Stimulated activated CD4-positive, alpha-beta T cell treated with anti-CD3 and anti-CD28 coated beads, TNF-alpha, amount 100 ng/mL, for 48 hours (primary cell): ENCODE measurements around the gene NINJ1.

Experiments
- DNase-seq, 3 donors: peaks; one replicate each; pipeline ENCODE4 v3.0.0-alpha.2; 2020; ENCODE audit warnings: low read depth in 3 of 3

NINJ1 gene

GRCh38 chr9:93100276-93100636, 33.8 kb downstream of the NINJ1 start:
- no peak for DNase-seq

- DNase-seq: no peak
These were observed 34.3 kb downstream of the NINJ1 start for GRCh38 chr9:93099551-93100275.

- peak in 1 of 3 donors; percentile 56 for DNase-seq
These were observed 35.7 kb downstream of the NINJ1 start for GRCh38 chr9:93098236-93098946.

- no peak for DNase-seq
These were observed 36.4 kb downstream of the NINJ1 start for GRCh38 chr9:93097511-93098201.

DNA sequence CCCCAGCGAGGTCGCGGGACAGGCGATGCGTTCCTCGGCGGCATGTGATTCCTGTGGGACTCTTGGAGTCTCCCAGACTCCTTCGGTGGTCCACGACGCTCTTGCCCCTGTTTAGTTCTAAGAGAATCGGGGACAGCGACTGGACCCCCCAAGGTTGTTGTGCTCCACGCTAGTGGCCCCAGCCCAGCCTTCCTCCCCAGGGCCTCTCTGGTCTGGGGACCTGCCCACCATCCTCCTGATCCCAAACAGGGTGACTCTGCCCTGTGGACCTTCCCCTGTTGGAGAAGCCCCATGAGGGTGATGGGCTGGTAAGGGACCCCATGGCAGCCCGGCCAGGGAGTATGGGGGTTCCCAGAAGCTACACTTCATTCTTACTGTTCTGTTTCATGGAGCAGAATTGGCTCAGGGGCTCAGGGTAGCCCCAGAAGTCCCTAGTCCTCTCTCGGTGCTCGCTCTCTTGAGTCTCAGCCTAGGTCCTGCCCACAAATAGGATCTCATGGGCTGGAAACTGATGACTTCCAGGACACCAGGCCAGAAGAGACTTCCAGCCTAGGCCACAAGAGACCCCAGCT, 37.2 kb downstream of the NINJ1 start:
- no peak for DNase-seq

GRCh38 chr9:93096131-93096802, 37.8 kb downstream of the NINJ1 start, which contains the start of gene CARD19:
Gene CARD19 (plus strand): TSS chr9:93096217. CDS start chr9:93096346, 129 bp downstream.
- DNase-seq: no peak

DNA sequence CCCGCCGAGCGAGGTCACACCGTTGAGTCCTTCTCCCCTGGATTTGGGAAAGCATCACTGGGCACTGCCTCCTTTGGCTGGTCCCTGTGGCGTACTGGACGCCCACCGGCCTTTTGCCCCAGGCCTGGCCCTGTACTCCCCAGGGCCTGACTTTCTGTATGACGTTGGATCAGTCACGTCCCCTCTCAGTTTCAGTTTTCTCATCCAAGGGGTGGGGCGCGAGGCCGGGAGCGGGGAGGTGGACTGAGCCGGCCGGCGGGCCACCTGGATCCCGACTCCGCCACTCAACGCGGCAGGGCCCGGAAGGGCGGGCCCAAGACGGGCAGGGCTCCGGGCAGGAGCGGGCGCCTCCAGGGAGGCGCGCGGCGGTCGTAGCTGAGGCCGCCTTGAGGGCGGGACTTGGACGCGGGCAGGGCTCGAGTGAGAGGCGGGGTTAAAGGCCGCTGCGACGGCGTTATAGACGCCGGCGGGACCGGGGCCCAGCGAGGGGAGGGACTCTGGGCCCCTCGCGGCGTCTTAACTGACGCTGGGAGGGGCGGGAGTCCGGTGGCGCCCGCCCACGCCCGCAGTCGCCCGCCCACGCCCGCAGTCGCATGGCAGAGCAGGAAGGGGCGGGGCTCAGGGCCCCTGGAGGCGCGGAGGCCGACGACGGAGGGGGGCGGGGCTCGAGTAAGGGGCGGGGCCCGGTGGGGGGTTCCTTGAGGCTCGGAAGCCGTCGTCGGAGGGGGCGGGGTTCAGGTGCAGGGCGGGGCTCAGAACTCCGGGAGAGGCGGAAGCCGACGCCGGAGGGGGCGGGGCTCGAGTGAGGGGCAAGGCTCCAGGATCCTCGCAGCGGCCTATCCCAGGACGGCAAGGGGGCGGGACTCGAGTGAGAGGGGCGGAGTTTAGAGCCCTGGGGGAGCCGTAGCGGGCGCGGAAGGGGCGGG, 38.6 kb downstream of the NINJ1 start:
- peak; percentile 100 for DNase-seq

- no peak for DNase-seq
These were observed 39.3 kb downstream of the NINJ1 start for GRCh38 chr9:93094658-93095204.

DNA sequence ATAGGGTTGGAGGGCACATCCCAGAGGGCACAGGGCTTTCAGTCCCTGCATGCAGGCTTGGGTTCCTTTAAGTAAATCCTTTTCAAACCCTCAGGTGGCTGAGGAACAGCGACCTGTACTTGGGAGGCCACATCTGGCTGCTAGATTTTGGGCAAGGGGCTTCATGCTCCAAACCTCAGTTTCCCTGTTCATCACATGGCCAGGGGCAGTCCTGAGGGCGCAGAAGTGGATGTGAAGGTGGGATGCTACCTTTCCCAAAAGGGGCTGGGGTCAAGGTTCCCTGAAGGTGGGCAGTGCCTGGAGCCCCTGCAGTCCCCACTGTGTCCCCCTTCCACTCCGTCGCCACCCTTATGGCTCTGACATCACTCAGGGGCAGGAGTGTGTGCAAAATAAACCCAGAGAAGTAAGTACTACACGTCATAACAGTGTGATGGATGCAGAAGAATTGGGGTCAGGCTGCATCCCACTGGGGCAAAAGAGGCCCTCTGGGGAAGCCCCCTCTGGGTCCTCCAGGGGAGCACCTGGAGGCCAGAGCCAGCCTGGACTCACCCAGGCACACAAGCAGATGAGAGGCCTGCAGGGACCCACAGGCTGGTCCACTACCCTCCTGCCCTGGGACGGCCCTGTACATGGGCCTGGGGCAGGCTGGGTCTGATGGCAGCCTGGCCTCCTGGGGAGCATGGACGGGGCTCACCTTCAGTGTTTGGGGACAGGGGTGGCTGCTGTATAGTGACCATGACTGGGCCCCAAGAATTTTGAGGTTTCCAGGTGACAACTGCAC, 40.0 kb downstream of the NINJ1 start:
- DNase-seq: no peak

DNA sequence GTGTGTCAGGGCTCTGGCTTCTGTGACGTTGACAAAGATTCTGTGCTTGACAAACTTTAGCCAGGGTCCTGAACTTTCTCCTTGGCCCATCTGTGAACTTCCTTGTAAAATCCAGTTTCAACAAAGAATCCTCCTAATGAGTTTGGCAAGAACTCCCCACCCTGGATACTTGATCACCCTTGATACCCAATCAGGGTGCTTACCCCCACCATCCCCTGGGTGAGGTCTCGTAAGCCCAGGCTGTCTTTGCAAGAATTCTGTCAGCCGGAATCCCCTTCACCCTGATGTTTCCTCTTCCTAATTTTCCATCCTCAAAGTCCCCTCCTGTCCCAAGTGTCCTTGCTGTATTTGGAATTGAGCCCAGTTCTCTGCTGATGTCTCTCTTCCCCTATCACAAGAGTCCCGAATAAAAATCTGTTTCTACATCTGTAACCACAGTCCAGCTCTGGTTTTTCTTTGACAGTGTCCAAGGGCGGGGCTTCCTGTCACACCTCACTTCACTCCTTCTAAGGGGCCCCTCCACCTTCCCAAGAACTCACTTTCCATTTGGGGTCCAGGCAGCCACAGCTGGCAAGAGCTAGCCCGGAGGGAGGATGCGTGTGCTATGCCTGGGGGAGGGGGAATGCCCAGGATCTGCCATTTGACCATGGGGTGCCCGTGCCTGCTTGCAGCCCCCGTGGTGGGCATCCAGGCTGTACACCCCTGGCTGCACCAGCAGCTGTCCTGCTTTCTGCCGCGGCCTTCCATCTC, 40.7 kb downstream of the NINJ1 start:
- no peak for DNase-seq

DNA sequence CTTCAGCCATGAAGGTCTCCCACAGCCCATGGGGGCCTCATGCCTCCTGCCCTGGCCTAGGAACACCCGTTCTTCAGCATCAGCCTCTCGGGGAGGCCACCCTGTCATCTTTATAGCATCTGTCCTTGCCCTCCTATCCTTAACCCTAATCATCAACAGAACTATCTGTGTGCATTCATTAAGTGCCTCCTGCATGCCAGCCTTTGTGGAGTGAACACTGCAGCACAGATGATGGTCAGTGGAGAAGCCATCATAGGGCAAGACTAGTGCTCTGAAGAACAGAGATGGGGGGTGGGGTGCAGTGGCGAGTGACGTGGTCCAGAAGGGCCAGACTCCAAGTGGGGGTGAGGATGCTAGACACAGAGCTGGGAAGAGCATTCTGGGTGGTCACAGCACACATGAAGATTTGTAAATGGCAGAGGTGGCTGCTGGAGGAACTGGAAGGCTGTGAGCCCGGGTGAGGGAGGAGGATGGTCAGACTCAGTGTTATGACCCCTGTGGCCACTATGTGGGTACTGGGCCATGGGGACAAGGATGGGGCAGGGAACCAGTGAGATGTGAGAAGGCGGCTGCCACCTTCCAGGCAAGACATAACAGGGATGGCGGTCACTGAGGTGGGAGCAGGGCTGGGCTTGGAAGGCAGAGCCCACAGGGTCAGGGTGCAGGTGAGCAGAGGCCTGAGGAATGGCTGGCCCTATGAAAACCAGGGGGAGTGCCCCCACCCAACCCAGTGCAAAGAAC, 41.6 kb downstream of the NINJ1 start:
- DNase-seq: no peak

DNA sequence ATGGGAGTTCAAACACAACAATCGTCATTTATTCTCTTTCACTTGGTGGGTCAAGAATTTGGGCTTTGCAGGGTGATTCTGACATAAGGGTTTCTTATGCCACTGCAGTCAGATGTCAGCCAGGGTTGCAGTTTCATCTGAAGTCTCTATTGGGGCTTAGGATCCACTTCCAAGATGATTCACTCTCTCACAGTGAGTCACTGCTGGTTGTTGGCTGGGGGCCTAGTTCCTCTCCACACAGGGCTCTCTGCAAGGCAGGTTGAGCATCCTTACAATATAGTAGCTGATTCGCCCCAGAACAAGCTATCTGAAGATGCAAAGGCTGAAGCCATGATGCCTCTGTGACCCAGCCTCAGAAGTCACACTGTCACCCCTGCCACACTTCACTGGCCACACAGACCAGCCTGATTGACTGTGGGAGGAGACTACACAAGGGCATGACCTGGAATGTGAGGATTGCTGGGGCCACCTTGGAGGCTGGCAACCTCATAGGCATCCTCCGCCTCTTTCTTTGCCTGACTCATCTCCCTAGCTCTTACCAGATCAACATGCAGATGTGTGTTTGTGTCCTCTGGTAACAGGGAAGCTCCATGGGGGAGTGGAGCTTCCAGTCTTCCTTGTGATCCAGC, 42.5 kb downstream of the NINJ1 start:
- DNase-seq: peak; percentile 49 to 78 (median 67)

DNA sequence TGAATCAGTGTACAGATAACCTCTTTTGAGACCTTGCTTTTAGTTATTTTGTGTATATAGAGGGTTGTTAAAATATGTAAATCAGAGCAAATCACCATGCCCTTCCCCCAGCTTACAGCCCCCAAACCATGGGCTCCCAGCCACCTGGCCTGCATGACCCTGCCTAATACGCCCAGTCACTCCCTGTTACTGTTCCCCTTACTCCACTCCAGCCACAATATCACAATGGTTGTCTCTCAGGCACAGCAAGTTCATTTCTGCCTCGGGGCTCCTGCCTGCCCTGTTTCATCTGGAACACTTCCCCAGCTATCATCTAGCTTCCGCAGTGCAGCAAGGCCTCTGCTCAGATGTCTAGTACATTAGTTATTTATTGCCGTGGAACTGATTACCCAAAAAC, 43.0 kb downstream of the NINJ1 start:
- DNase-seq: no peak

- DNase-seq: no peak
These were observed 43.9 kb downstream of the NINJ1 start for GRCh38 chr9:93090091-93090655.

DNA sequence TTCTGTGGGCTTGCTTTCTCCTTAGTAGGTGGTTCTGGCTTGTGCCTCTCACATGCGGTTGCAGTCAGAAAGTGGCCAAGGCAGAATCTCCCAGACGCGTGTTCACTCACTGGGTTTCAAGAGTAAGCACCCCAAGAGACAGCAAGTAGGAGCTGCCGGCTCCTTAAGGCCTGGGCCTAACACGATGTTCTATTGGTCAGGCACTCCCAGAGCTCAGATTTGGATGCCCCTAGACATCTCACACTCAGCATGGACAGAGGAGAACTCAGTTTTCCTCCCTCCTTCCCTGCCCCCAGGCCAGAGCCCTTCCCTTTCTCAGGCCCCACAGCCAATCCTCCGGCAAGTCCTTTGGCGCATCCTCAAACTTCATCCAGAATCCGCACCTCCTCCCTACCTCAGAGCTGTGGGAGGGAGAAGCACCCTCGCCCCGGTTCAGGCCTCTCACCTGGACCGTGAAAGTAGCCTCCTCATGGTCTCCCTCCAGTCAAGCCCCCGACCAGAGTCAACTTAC, 44.5 kb downstream of the NINJ1 start:
- DNase-seq: no peak

DNA sequence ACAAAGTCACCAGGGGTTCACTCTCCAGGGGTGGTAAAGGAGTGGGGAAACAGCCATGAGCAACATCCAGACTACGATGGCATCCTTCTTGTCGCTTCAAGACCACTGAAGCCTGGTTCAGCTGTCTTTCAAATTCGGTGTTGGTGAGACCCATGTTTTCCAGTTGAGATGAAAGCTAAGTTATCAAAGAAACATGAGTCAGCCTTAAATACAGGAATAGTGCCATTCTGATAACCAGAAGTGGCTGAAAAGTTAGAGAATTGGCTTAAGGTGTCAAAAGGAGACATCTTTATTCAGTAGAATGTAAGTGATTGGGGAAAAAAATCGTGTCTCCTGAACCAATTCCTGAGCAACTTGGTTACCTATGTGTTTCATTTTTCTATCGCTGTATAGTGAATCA, 45.0 kb downstream of the NINJ1 start:
- no peak for DNase-seq

- DNase-seq: no peak
These were observed 45.4 kb downstream of the NINJ1 start for GRCh38 chr9:93088656-93089015.
